GM21528 (cell line): ENCODE measurements around the gene DHRSX.

Source experiments
- ATAC-seq: cut with Tn5 transposase; IDR thresholded peaks from one replicate; pipeline ENCODE4 v1.9.1; 2021; ENCODE audit warnings: mild to moderate bottlenecking, moderate library complexity; ENCODE audit not compliant: unreplicated experiment, low FRiP score

DHRSX gene

DNA sequence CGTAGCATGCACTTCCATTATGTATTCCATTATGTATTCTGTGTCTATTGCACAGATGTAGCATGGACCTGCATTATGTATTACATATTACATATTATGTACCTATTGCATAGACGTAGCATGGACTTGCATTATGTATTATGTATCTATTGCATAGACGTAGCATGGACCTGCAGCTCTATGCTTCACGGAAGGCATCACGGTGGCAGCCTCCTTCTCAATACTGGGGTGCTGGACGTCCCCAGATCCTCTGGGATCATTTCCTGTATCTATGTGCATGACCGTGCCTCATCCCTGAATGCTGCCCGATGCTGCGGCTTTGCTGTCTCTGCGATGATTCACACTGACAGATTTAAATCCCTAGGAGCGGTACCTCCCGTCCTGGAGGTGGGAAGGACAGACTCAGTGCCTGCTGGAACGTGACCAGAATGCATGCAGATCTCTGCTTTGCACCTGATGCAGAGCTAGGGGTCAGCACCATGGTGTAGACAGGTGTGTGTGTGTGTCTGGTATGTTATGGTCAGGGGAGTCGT is 317.5 kb downstream of the DHRSX start:
- ATAC-seq: no peak

DNA sequence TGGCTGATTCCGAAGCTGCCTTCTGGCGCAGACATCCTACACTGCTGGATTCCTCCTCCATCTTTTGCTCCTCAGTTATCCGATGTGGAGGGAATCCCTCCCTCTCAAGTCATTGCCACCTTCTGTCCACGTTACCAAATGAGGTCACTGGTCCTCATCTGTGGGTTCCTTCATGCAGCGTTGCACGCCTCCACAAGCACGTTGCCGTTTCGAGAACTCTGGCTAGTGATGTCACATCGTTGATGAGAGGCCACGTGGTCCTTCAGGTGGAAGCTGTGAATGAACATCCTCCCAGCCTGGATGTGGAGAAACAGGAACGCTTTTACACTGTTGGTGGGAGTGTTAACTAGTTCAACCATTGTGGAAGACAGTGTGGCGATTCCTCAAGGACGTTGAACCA is 323.2 kb downstream of the DHRSX start:
- ATAC-seq: no peak

DNA sequence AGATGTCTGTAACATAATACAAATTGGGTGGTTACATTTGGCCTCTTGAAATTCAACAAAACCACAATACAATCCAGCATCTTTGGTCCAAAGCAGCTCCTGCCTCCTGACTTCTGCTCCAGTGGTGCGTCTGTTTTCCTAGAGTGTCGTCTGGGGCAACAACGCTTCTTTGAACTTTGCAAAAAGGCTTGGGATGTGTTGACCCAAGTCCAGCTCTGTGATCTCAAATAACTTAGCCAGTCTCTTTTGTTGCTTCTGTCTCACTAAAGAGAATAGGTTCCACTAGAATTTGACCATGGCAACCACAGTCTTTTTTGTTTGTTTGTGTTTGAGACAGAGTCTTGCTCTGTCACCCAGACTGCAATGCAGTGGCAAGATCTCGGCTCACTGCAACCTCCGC is 324.0 kb downstream of the DHRSX start:
- no peak for ATAC-seq

DNA sequence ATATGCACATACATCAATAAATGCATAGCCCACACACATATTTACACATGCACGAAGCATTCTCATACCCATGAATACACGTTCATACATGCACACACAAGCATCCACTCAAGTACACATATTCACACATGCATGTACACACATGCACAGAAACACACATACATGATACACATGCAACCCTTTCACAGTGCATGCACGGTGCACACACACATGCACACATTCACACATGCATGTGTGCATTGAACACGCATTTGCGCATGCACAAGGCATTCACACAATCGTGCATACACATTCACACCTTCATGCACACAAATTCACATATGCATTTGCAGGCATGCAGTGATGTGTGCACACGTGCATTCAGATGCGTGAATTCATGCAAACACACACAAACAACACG is 324.5 kb downstream of the DHRSX start:
- no peak for ATAC-seq

DNA sequence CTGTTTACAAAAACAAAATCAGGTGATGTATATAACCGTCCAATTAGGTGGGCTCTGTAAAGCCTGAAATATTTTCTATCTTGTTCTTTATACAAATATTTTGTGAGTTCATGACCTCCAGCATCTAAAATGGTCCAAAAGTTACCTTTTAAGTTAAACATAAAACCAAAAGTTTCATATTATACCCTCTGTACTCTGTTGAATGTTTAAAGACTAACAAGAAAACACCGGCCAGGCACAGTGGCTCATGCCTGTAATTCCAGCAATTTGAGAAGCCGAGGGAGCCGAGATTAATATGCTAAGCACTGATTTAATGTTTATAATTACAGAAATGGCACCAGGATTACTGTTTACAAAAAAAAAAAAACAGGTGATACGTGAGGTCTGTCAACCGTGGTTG is 328.4 kb downstream of the DHRSX start:
- ATAC-seq: no peak
